Stomach (tissue), 9 donors: ENCODE data around the gene AKAP7. TPM values are rescaled to one million over a fixed set of nuclear protein-coding genes. Genes with fewer than 3 reads are reported as not detected.
A peak's percentile ranks its signal among the peaks of the same experiment; 100 is the strongest.

Experiments
- DNase-seq, 2 donors: peaks; one replicate each; pipeline versions ENCODE4 v3.0.0 to v3.0.0-alpha.2; 2013 to 2019
- H3K27ac ChIP-seq, 5 donors: fragments of 200-600 bp in 4 of 5; sonication (generic) in 4 of 5; one replicate each; pipeline ENCODE4 v1.5.1; 2013 to 2019; ENCODE audit warnings: mild to moderate bottlenecking in 1 of 5, moderate library complexity in 1 of 5
- H3K27me3 ChIP-seq, 3 donors: fragments of 200-600 bp; sonication (generic); one replicate each; pipeline ENCODE4 v1.5.1; 2017 to 2019; ENCODE audit warnings: mixed run types in 1 of 3
- H3K36me3 ChIP-seq, 4 donors: fragments of 200-600 bp; sonication (generic); 1 replicate in 3 of 4; 2 replicates in 1 of 4; pipeline ENCODE4 v1.5.1; 2016 to 2019
- H3K4me1 ChIP-seq, 4 donors: fragments of 200-600 bp; sonication (generic); one replicate each; pipeline ENCODE4 v1.5.1; 2016 to 2019
- H3K4me3 ChIP-seq, 4 donors: fragments of 200-600 bp; sonication (generic) in 3 of 4; one replicate each; pipeline ENCODE4 v1.5.1; 2016 to 2019; ENCODE audit warnings: mild to moderate bottlenecking in 1 of 4
- H3K9me3 ChIP-seq, 4 donors: fragments of 200-600 bp; sonication (generic); one replicate each; pipeline ENCODE4 v1.5.1; 2016 to 2019
- EP300 ChIP-seq: sonication (generic); formaldehyde crosslinking; IDR thresholded peaks from one replicate; pipeline ENCODE4 v1.6.1; 2017; ENCODE audit warnings: antibody characterized with exemption
- POLR2A ChIP-seq, 4 donors: fragments of 450-650 bp; IDR thresholded peaks; one replicate each; pipeline ENCODE4 v1.6.1; 2016; ENCODE audit warnings: antibody characterized with exemption in 4 of 4, control low read depth in 2 of 4, mild to moderate bottlenecking in 1 of 4, moderate library complexity in 1 of 4
- POLR2AphosphoS5 ChIP-seq, 3 donors: sonication (generic); formaldehyde crosslinking; IDR thresholded peaks; one replicate each; pipeline ENCODE4 v1.6.1; 2016; ENCODE audit warnings: antibody characterized with exemption in 3 of 3
- WGBS, 5 donors: extraction: QIAGEN DNeasy Blood & Tissue Kit in 3 of 5; methylation state at CpG; one replicate each; pipeline versions ENCODE4 v1.1.5 to v1.1.7; 2013 to 2018; 5-methylcytosine and 5-hydroxymethylcytosine counted together
- intact Hi-C: fragments of 100-400 bp; cut with DNase I; formaldehyde crosslinking; loops from one replicate; pipeline ENCODE4 v1.15.1; 2023; ENCODE audit warnings: low total_unique reads
- polyA plus RNA-seq, 3 donors: library from polyadenylated mRNA; stranded (reverse); fragments of 200-250 nt; gene quantifications; one replicate each; pipeline ENCODE4 v1.2.3, GENCODE V29; 2013
- total RNA-seq, 5 donors: library from RNA; depleted of rRNA; stranded (reverse); fragments of >200 nt; gene quantifications; one replicate each; pipeline versions ENCODE4 v1.1.0 to v1.2.3, GENCODE V29; 2014 to 2016
- TF ChIP-seq, protein P1 (sequence below), 7 experiments: fragments of 450-650 bp in 4 of 7; fragments of 200-600 bp in 3 of 7; sonication (generic) in 3 of 7; IDR thresholded peaks; one replicate each; pipeline ENCODE4 v1.5.1; 2016 to 2019; ENCODE audit warnings: antibody characterized with exemption in 7 of 7, control low read depth in 2 of 7, mild to moderate bottlenecking in 1 of 7
- donor health status: healthy with polysubstance abuse.
- donor health status: Bipolar disorder and iron deficiency.
- donor health status: healthy.

Gene AKAP7
- total and polyA plus RNA-seq, 8 donors: 1.3 to 59.5 (median 4.6) TPM

DNA sequence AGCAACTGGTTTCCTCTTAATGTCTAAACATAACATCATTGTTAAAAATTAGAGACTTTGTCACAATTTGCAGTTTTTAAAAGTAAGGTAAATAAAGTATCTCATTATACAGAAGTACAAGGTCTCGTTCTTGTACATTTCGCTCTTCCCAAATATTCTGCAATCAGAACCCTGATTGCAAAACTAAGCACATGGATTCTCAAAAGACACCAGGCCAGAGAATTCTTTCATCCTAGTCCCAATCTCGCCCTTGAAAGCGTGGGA, 355 bp upstream of the AKAP7 start:
- TF ChIP-seq, protein P1, sequence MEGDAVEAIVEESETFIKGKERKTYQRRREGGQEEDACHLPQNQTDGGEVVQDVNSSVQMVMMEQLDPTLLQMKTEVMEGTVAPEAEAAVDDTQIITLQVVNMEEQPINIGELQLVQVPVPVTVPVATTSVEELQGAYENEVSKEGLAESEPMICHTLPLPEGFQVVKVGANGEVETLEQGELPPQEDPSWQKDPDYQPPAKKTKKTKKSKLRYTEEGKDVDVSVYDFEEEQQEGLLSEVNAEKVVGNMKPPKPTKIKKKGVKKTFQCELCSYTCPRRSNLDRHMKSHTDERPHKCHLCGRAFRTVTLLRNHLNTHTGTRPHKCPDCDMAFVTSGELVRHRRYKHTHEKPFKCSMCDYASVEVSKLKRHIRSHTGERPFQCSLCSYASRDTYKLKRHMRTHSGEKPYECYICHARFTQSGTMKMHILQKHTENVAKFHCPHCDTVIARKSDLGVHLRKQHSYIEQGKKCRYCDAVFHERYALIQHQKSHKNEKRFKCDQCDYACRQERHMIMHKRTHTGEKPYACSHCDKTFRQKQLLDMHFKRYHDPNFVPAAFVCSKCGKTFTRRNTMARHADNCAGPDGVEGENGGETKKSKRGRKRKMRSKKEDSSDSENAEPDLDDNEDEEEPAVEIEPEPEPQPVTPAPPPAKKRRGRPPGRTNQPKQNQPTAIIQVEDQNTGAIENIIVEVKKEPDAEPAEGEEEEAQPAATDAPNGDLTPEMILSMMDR (IDR thresholded peaks at IDR 0.05): no peak
- TF ChIP-seq POLR2AphosphoS5 (IDR thresholded peaks at IDR 0.05): no peak
- TF ChIP-seq POLR2A (IDR thresholded peaks at IDR 0.05): no peak
- no peak for TF ChIP-seq EP300
- 1 to 8% (median 2%) methylated on average over 4 of the region's 4 CpGs for WGBS, 5 donors
- H3K27ac ChIP-seq: peak overlapping the region; percentile 83 to 93 (median 92)
- no peaks in the 10 kb centered on the region for H3K9me3 ChIP-seq
- no peaks in the 10 kb centered on the region for H3K27me3 ChIP-seq
- H3K4me3 ChIP-seq: peak overlapping the region; percentile 65 to 87 (median 78)
- H3K4me1 ChIP-seq: peaks cover 0 to 20% (median 16%) of the 10 kb centered on the region in 4 donors
- intact Hi-C loops: no loop called here
- H3K36me3 ChIP-seq: no peaks in the 10 kb centered on the region
- no peak for DNase-seq

DNA sequence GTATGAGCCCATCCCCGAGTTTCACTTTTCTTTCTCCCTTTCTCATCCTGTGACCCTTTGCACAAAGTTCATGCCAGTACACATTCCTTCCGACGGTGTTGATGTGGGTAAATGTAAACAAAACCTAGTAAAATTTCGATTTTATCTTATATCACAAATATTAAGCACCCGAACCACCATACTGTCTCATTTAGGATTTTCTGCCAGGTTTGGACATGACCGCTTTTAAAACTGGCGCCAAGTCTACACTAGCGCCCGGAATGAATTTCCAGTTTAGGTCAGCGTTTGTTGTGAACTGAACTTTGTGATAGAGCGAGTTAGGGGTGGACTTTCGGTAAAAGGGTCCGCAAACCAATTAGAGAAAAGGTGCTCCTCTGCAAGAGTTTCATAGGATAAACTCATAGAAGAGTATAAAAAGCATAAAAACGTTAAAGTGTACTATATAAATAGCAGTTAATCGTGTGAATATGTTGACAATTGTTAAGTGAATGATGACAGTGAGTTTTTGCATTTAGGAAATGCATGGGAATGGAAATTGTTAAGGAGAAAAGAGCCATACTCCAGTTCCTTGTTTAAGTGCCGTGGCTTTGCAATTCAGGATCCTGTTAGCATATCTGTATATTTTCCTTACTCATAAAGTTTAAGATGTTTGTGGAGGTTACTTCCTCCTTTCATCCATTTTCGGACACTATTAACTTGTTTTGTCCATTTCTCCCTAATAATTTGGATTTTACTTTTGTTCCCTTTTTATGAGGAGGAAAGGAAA, 937 bp downstream of the AKAP7 start:
- H3K4me3 ChIP-seq: peak overlapping the region; percentile 65 to 87 (median 78)
- H3K9me3 ChIP-seq: no peaks in the 10 kb centered on the region
- DNase-seq: peak in 1 of 2 donors; percentile 75
- peak overlapping the region; percentile 83 to 93 (median 92) for H3K27ac ChIP-seq
- no peaks in the 10 kb centered on the region for H3K27me3 ChIP-seq
- no peaks in the 10 kb centered on the region for H3K36me3 ChIP-seq
- 6 to 13% (median 9%) methylated on average over 17 of the region's 17 CpGs for WGBS, 5 donors
- peaks cover 0 to 20% (median 16%) of the 10 kb centered on the region in 4 donors for H3K4me1 ChIP-seq
- TF ChIP-seq POLR2A (IDR thresholded peaks at IDR 0.05) (no peak), POLR2AphosphoS5 (IDR thresholded peaks at IDR 0.05) (no peak), EP300 (no peak)
- intact Hi-C loops: no loop called here

GRCh38 chr6:131139599-131139998, 4.3 kb downstream of the AKAP7 start:
- no peak for TF ChIP-seq POLR2AphosphoS5 (IDR thresholded peaks at IDR 0.05)
- peaks cover 0 to 11% (median 0%) of the 10 kb centered on the region in 4 donors for H3K36me3 ChIP-seq
- H3K4me1 ChIP-seq: peaks cover 0 to 16% (median 12%) of the 10 kb centered on the region in 4 donors
- intact Hi-C loops: no loop called here
- no peak for DNase-seq
- WGBS, 5 donors: 62 to 89% (median 77%) methylated on average over 4 of the region's 4 CpGs
- H3K9me3 ChIP-seq: no peaks in the 10 kb centered on the region
- no peak overlapping the region for H3K27ac ChIP-seq
- H3K4me3 ChIP-seq: no peak overlapping the region
- H3K27me3 ChIP-seq: no peaks in the 10 kb centered on the region

- Histone ChIP-seq H3K9me3 (no peaks in the 10 kb centered on the region), H3K4me1 (no peaks in the 10 kb centered on the region), H3K27me3 (no peaks in the 10 kb centered on the region), H3K4me3 (no peak overlapping the region), H3K27ac (no peak overlapping the region), H3K36me3 (peaks cover 0 to 30% (median 16%) of the 10 kb centered on the region in 4 donors)
- DNase-seq: no peak
- intact Hi-C loops: no loop called here
- no peak for TF ChIP-seq POLR2A (IDR thresholded peaks at IDR 0.05)
- TF ChIP-seq, protein P1 (IDR thresholded peaks at IDR 0.05): no peak
- no peak for TF ChIP-seq POLR2AphosphoS5 (IDR thresholded peaks at IDR 0.05)
- TF ChIP-seq EP300: no peak
- WGBS, 5 donors: 92 to 99% (median 94%) methylated on average over 3 of the region's 3 CpGs
Observed at GRCh38 chr6:131143319-131143718, 8.1 kb downstream of the AKAP7 start.

DNA sequence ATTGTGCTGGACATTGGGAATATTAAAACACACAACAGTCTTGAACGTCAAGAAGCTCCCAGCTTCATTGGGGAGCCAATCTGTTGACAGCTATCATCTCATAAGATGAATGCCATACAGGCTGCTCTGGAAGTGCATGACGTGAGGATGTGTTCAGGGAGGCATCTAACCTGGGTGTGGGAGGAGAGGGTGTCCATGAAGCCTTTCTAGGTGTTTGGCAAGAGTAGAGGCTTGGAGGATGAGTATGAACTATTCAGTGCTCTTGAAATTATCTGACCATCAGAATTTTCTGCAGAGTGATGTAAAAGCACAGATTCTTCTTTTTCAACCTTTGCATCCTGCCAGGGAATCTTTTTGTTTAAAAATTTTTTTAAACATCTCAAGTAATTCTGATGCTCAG, 11.6 kb downstream of the AKAP7 start:
- Histone ChIP-seq H3K27ac (no peak overlapping the region), H3K9me3 (no peaks in the 10 kb centered on the region), H3K4me1 (no peaks in the 10 kb centered on the region), H3K4me3 (no peak overlapping the region), H3K27me3 (no peaks in the 10 kb centered on the region), H3K36me3 (peaks cover 0 to 30% (median 16%) of the 10 kb centered on the region in 4 donors)
- DNase-seq: no peak
- TF ChIP-seq POLR2A (IDR thresholded peaks at IDR 0.05): no peak
- intact Hi-C loops: no loop called here
- WGBS, 5 donors: 81 to 89% (median 88%) methylated on average over 2 of the region's 2 CpGs

DNA sequence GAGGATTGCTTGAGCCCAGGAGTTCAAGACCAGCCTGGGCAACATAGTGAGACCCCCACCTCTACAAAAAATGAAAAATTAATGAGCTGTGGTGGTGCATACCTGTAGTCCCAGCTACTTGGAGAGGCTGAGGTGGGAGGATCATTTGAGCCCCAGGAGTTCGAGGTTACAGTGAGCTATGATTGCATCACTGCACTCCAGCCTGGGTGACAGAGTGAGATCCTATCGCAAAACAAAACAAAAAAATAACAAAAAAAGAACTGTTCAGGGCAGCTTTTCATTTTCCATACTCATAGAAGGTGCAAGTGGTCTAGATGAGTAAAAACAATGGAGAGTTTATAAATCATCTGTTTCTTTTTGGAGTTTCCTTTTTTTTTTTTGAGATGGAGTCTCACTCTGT, 21.1 kb downstream of the AKAP7 start:
- DNase-seq: no peak
- peaks cover 0 to 4% (median 0%) of the 10 kb centered on the region in 4 donors for H3K36me3 ChIP-seq
- no peak overlapping the region for H3K27ac ChIP-seq
- TF ChIP-seq, protein P1 (IDR thresholded peaks at IDR 0.05): no peak
- TF ChIP-seq POLR2AphosphoS5 (IDR thresholded peaks at IDR 0.05): no peak
- no peak for TF ChIP-seq EP300
- TF ChIP-seq POLR2A (IDR thresholded peaks at IDR 0.05): no peak
- H3K27me3 ChIP-seq: no peaks in the 10 kb centered on the region
- WGBS, 5 donors: 94 to 98% (median 96%) methylated on average over 2 of the region's 2 CpGs
- H3K9me3 ChIP-seq: no peaks in the 10 kb centered on the region
- H3K4me3 ChIP-seq: no peak overlapping the region
- intact Hi-C loops: no loop called here
- peaks cover 0 to 5% (median 0%) of the 10 kb centered on the region in 4 donors for H3K4me1 ChIP-seq
